Measurements from ENCODE around the gene HYDIN.

DNA sequence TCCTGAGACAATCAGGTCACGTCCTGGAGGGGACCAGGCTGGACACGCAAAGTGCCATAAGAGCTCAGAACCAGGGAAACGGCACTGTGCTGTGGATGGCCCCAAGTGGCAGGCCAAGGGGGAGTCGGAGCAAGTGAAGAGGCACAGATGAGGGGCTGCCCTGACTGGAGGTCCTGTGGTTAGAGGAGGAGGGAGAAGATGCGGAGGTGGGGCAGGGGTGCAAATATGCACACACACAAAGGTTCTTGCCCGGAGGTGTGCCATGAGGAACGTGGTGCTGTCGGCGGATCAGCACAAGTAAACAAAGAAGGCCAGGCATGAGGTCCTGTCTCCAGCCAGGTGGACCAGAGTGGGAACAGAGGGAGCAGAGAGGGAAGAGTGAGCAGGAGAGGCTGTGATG, 453.0 kb downstream of the HYDIN start:
- TF ChIP-seq, protein P1, sequence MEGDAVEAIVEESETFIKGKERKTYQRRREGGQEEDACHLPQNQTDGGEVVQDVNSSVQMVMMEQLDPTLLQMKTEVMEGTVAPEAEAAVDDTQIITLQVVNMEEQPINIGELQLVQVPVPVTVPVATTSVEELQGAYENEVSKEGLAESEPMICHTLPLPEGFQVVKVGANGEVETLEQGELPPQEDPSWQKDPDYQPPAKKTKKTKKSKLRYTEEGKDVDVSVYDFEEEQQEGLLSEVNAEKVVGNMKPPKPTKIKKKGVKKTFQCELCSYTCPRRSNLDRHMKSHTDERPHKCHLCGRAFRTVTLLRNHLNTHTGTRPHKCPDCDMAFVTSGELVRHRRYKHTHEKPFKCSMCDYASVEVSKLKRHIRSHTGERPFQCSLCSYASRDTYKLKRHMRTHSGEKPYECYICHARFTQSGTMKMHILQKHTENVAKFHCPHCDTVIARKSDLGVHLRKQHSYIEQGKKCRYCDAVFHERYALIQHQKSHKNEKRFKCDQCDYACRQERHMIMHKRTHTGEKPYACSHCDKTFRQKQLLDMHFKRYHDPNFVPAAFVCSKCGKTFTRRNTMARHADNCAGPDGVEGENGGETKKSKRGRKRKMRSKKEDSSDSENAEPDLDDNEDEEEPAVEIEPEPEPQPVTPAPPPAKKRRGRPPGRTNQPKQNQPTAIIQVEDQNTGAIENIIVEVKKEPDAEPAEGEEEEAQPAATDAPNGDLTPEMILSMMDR (IDR thresholded peaks at IDR 0.05), result no peak
- TF ChIP-seq POLR2A (IDR thresholded peaks at IDR 0.05), result no peak

All from adrenal gland (tissue), 5 donors.